Left ventricle myocardium inferior (tissue), 1 donor: ENCODE results near the gene GPR142. TPM values are rescaled to one million over a fixed set of nuclear protein-coding genes. Genes with fewer than 3 reads are reported as not detected.

Experiments
- DNase-seq: peaks from one replicate; pipeline ENCODE4 v3.0.0-alpha.2; 2020
- H3K27ac ChIP-seq: fragments of 200-600 bp; replicated peaks from 2 replicates; pipeline ENCODE4 v1.8.0; 2021
- H3K27me3 ChIP-seq: fragments of 200-600 bp; 2 replicates; pipeline ENCODE4 v1.8.0; 2021; ENCODE audit warnings: low read depth
- H3K36me3 ChIP-seq: fragments of 200-600 bp; 2 replicates; pipeline ENCODE4 v1.8.0; 2021
- H3K4me1 ChIP-seq: fragments of 200-600 bp; 2 replicates; pipeline ENCODE4 v1.8.0; 2021
- H3K4me3 ChIP-seq: fragments of 200-600 bp; 2 replicates; pipeline ENCODE4 v1.8.0; 2021; ENCODE audit warnings: mild to moderate bottlenecking, moderate library complexity
- H3K9me3 ChIP-seq: fragments of 200-600 bp; replicated peaks from 2 replicates; pipeline ENCODE4 v1.8.0; 2021
- CTCF ChIP-seq: fragments of 200-600 bp; IDR thresholded peaks from 2 replicates; pipeline ENCODE4 v1.8.0; 2021; ENCODE audit warnings: antibody characterized with exemption, mild to moderate bottlenecking, borderline replicate concordance
- intact Hi-C: fragments of 100-400 bp; cut with micrococcal nuclease; formaldehyde crosslinking; loops from one replicate; pipeline ENCODE4 v1.11.0; 2022
- total RNA-seq: library from RNA; stranded (reverse); fragmentation: NEBNext Ultra II Directional; extraction: Animal tissue kit (Norgen Biotek cat#: 25700); gene quantifications from one replicate; pipeline ENCODE4 v1.2.1, GENCODE V29; 2021
- donor health status: DM: no; HTN: yes; CAD: no; lungs with severe emphysema.

The GPR142 gene
- total RNA-seq, 1 donor from 2014 or later: not detected

GRCh38 chr17:74351552-74352210 is 15.6 kb upstream of the GPR142 start:
- no peak overlapping the region for H3K27ac ChIP-seq
- peaks cover 88% of the 10 kb centered on the region for H3K27me3 ChIP-seq
- intact Hi-C loops: loop anchor here (10.0 kb wide), 1 partner anchor 47 kb away; no protein-coding TSS in a partner anchor
- no peaks in the 10 kb centered on the region for H3K9me3 ChIP-seq
- H3K36me3 ChIP-seq: no peaks in the 10 kb centered on the region
- H3K4me3 ChIP-seq: no peak overlapping the region
- no peak for DNase-seq
- peaks cover 8% of the 10 kb centered on the region for H3K4me1 ChIP-seq
- TF ChIP-seq CTCF: no peak

DNA sequence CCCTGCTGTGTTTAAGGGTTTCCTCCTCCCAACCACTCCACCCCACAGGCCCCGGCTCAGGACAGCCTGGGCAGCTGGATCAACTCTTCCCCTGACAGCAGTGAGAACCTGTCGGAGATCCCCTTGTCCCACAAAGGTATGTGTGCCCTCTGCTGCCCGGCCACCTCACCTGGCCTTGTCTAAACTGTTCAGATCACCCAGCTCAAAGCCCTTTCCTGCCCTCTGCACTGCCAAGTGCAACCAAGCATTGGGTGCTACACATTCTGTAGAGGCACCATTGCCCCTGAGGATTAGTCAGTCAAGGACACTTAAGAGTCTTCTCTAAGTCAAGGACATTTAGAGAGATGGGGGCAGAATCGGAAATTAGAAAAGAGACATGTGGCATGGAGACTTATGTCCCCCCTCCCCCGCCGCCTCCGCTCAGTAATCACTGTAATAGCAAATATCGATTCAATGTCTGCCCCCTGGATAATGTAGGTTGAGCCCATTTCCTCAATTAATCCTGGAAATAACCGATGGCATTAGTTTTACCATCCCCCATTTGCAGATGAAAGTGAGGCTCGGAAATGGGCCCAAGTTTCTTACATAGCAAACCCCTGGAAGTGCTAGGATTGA is 13.8 kb upstream of the GPR142 start:
- Histone ChIP-seq H3K9me3 (no peaks in the 10 kb centered on the region), H3K4me3 (no peak overlapping the region), H3K27me3 (peaks cover 95% of the 10 kb centered on the region), H3K36me3 (no peaks in the 10 kb centered on the region), H3K4me1 (peaks cover 18% of the 10 kb centered on the region), H3K27ac (no peak overlapping the region)
- TF ChIP-seq CTCF: no peak
- intact Hi-C loops: loop anchor here (10.0 kb wide), 1 partner anchor 49 kb away; no protein-coding TSS in a partner anchor
- no peak for DNase-seq

DNA sequence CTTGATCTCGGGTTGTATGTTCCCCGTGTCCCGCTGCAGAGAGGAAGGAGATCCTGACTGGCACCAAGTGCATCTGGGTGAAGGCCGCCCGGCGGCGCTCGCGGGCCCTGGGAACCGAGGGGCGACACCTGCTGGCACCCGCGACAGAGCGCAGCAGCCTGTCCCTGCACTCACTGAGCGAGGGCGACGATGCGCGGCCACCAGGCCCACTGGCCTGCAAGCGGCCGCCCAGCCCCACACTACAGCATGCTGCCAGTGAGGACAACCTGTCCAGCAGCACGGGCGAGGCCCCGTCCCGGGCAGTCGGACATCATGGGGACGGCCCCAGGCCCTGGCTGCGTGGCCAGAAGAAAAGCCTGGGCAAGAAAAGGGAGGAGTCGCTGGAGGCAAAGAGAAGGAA is 13.2 kb upstream of the GPR142 start:
- no peaks in the 10 kb centered on the region for H3K9me3 ChIP-seq
- peak; percentile 65 for TF ChIP-seq CTCF
- peaks cover 95% of the 10 kb centered on the region for H3K27me3 ChIP-seq
- intact Hi-C loops: loop anchor here (10.0 kb wide), 1 partner anchor 49 kb away; no protein-coding TSS in a partner anchor
- no peaks in the 10 kb centered on the region for H3K36me3 ChIP-seq
- no peak overlapping the region for H3K4me3 ChIP-seq
- peaks cover 18% of the 10 kb centered on the region for H3K4me1 ChIP-seq
- H3K27ac ChIP-seq: no peak overlapping the region
- peak; percentile 45 for DNase-seq

DNA sequence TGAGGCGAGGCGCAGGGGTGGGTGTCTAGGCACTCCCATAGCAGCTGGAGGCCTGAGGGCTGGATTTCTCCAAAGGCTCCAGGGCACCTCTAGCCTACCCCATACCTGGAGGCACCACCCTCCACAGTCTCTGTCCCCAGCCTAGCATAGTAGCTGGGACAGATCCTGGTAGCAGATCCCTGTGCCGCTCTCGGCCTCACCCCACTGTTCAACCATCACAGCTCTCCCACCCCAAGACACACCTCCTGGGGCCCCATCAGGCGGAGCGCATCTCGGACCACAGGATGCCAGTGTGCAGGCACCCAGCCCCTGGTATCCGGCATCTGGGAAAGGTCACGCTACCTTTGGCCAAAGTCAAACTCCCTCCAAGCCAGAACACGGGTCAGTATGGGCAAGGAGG is 12.7 kb upstream of the GPR142 start:
- Histone ChIP-seq H3K9me3 (no peaks in the 10 kb centered on the region), H3K4me3 (no peak overlapping the region), H3K27ac (no peak overlapping the region), H3K27me3 (peaks cover 98% of the 10 kb centered on the region), H3K36me3 (no peaks in the 10 kb centered on the region), H3K4me1 (peaks cover 18% of the 10 kb centered on the region)
- no peak for DNase-seq
- intact Hi-C loops: loop anchor here (10.0 kb wide), 1 partner anchor 50 kb away; no protein-coding TSS in a partner anchor
- TF ChIP-seq CTCF: no peak

GRCh38 chr17:74355065-74355464 is 12.2 kb upstream of the GPR142 start:
- Histone ChIP-seq H3K36me3 (no peaks in the 10 kb centered on the region), H3K27ac (no peak overlapping the region), H3K4me1 (peaks cover 18% of the 10 kb centered on the region), H3K27me3 (peaks cover 100% of the 10 kb centered on the region), H3K4me3 (no peak overlapping the region), H3K9me3 (no peaks in the 10 kb centered on the region)
- intact Hi-C loops: loop anchor here (10.0 kb wide), 1 partner anchor 50 kb away; no protein-coding TSS in a partner anchor
- no peak for TF ChIP-seq CTCF
- DNase-seq: no peak
